ENCODE measurements around the gene SYNJ2. TPM values are rescaled to one million over a fixed set of nuclear protein-coding genes. Genes with fewer than 3 reads are reported as not detected.
"Not testable (repeated sequence)": the region's sequence is repeated elsewhere in the genome, so short reads cannot be mapped to it uniquely, and the experiment has no call there.

The SYNJ2 gene
- total RNA-seq, 1 donor from 2014 or later = 12.3 TPM

DNA sequence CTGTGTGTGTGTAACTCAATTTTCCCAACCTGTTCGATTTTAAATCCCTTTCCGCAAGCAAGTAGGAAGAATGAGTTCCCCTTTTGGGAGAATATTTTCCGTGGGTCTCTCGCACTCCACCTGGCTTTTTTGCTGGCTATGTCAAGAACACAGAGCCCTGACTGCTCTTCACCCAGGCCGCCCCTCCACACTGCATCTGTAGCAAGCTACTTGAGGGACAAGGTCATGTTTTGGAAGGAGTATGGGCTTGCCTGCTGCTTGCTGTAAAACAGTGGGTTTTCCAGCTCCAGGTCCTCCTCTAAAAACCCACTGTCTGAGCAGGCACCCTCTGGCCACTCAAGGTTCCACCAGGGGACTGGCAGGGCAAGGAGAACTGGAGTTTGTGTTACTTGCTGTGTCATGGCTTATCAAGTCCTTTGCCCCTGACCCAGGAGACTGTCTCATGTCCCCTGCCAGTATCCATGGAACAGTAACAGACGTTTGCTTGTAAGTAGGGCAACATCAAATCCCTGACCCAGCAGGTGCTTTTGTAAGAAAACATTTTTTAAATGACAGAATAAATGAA is 35.5 kb upstream of the SYNJ2 start:
- Histone ChIP-seq H3K27me3 (ENCODE audit: low read depth) (no peaks in the 10 kb centered on the region), H3K27ac (replicated peaks) (no peak overlapping the region), H3K36me3 (peaks cover 45% of the 10 kb centered on the region), H3K4me3 (no peak overlapping the region), H3K4me1 (no peaks in the 10 kb centered on the region), H3K9me3 (replicated peaks) (peaks cover 15% of the 10 kb centered on the region)
- no peak for DNase-seq
- intact Hi-C loops (cut with micrococcal nuclease) = no loop called here
- TF ChIP-seq CTCF (IDR thresholded peaks at IDR 0.05; ENCODE audit: borderline replicate concordance) = no peak

DNA sequence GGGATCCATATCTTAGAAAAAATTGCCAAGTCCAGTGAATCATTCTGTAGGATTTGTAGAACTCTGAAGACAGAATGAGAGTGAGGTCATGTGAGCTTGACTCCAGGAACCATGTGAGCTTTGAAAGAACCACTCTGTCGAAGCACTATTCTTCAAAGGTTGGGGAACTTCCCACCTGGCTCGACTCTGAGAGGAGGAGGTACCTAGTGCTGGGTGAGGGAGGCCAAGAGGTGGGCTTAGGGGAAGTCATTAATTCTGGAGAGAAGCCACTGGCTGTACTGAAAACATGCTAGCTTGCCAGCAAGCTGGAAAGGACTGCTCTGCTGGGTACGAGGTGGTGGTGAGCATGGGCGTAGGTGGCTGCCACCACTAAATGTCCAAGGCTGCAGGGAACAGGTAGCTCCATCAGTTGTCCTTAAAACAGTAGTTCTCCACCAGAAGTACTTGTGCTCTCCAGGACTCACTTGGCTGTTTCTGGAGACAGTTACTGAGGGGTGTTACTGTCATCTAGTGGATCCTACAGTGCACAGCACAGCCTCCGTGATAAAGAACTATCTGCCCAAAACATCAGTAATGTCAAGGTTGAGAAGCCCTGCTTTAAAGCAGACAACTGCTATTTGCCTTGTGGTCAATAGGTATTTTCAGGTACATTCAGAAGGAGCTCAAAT is 34.7 kb upstream of the SYNJ2 start:
- intact Hi-C loops (cut with micrococcal nuclease) = no loop called here
- Histone ChIP-seq H3K36me3 (peaks cover 36% of the 10 kb centered on the region), H3K27me3 (ENCODE audit: low read depth) (no peaks in the 10 kb centered on the region), H3K9me3 (replicated peaks) (peaks cover 15% of the 10 kb centered on the region), H3K27ac (replicated peaks) (no peak overlapping the region), H3K4me3 (no peak overlapping the region), H3K4me1 (no peaks in the 10 kb centered on the region)
- peak; percentile 58 for TF ChIP-seq CTCF (IDR thresholded peaks at IDR 0.05; ENCODE audit: borderline replicate concordance)
- no peak for DNase-seq

DNA sequence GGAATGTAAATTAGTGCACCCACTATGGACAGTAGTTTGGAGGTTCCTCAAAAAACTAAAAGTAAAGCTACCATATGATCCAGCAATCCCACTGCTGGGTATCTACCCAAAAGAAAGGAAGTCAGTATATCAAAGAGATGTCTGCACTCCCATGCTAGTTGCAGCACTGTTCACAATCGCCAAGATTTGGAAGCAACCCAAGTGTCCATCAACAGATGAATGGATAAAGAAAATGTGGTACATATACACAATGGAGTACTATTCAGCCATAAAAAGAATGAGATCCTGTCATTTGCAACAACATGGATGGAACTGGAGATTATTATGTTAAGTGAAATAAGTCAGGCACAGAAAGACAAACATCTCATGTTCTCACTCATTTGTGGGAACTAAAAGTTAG is 30.8 kb upstream of the SYNJ2 start:
- H3K36me3 ChIP-seq; H3K27me3 ChIP-seq (ENCODE audit: low read depth); DNase-seq; intact Hi-C loops (cut with micrococcal nuclease); H3K27ac ChIP-seq (replicated peaks); H3K4me3 ChIP-seq: not testable (repeated sequence)
- Histone ChIP-seq H3K9me3 (replicated peaks) (peaks cover 15% of the 10 kb centered on the region), H3K4me1 (peaks cover 14% of the 10 kb centered on the region)

- peaks cover 15% of the 10 kb centered on the region for H3K9me3 ChIP-seq (replicated peaks)
- no peak overlapping the region for H3K4me3 ChIP-seq
- DNase-seq = no peak
- H3K36me3 ChIP-seq = no peaks in the 10 kb centered on the region
- peaks cover 14% of the 10 kb centered on the region for H3K4me1 ChIP-seq
- intact Hi-C loops (cut with micrococcal nuclease) = no loop called here
- H3K27me3 ChIP-seq (ENCODE audit: low read depth) = no peaks in the 10 kb centered on the region
- TF ChIP-seq CTCF (IDR thresholded peaks at IDR 0.05; ENCODE audit: borderline replicate concordance) = no peak
- no peak overlapping the region for H3K27ac ChIP-seq (replicated peaks)
Measured at GRCh38 chr6:157951828-157952227, 29.8 kb upstream of the SYNJ2 start.

- no peak for TF ChIP-seq CTCF (IDR thresholded peaks at IDR 0.05; ENCODE audit: borderline replicate concordance)
- Histone ChIP-seq H3K36me3 (no peaks in the 10 kb centered on the region), H3K4me1 (peaks cover 14% of the 10 kb centered on the region), H3K9me3 (replicated peaks) (peaks cover 21% of the 10 kb centered on the region), H3K4me3 (no peak overlapping the region), H3K27ac (replicated peaks) (no peak overlapping the region), H3K27me3 (ENCODE audit: low read depth) (no peaks in the 10 kb centered on the region)
- intact Hi-C loops (cut with micrococcal nuclease) = no loop called here
- DNase-seq = no peak
Measured at GRCh38 chr6:157952861-157953351, 28.8 kb upstream of the SYNJ2 start.

GRCh38 chr6:157953580-157954091 is 28.0 kb upstream of the SYNJ2 start:
- Histone ChIP-seq H3K4me1 (peaks cover 14% of the 10 kb centered on the region), H3K27ac (replicated peaks) (no peak overlapping the region), H3K36me3 (no peaks in the 10 kb centered on the region)

More at GRCh38 chr6:157953580-157954091, 28.0 kb upstream of the SYNJ2 start:
- Histone ChIP-seq H3K9me3 (replicated peaks) (peaks cover 29% of the 10 kb centered on the region), H3K4me3 (peak overlapping the region; percentile 54), H3K27me3 (ENCODE audit: low read depth) (no peaks in the 10 kb centered on the region)
- intact Hi-C loops (cut with micrococcal nuclease) = no loop called here
- no peak for TF ChIP-seq CTCF (IDR thresholded peaks at IDR 0.05; ENCODE audit: borderline replicate concordance)
- DNase-seq = no peak

Measured in left ventricle myocardium inferior (tissue), 1 donor.